HCT116 (cell line): ENCODE data around the gene SPATA21. TPM values are rescaled to one million over a fixed set of nuclear protein-coding genes. Genes with fewer than 3 reads are reported as not detected.

Experiments
- ATAC-seq: fragments of 200-7000 bp; cut with Tn5 transposase; 2 replicates; pipeline ENCODE4 v1.9.1; 2020; ENCODE audit warnings: mild to moderate bottlenecking, moderate library complexity
- BruUV-seq: library from RNA; stranded (reverse); fragments of 400-500 nt; replicated peaks from 2 replicates; lab custom pipeline; 2021; lab: Mats Ljungman, UMichigan
- CTCF ChIA-PET: fragments of 300-600 bp; sonication (Branson Sonifier 250); formaldehyde crosslinking; loops from one replicate; lab custom pipeline; 2021; ENCODE audit warnings: antibody characterized with exemption; lab: Charles Lee
- POLR2A ChIA-PET: fragments of 300-600, 350-600 bp; sonication (Branson Sonifier 250); formaldehyde crosslinking; loops from one replicate; lab custom pipeline; 2021; ENCODE audit warnings: antibody characterized with exemption; lab: Charles Lee
- RAD21 ChIA-PET, 2 experiments: fragments of 300-600 bp; sonication (Branson Sonifier 250); formaldehyde crosslinking; loops; one replicate each; lab custom pipeline; 2023; ENCODE audit warnings: low total read pairs in 2 of 2; ENCODE audit not compliant: uncharacterized antibody in 2 of 2, unreplicated experiment in 2 of 2, low non-redundant PET in 1 of 2; lab: Charles Lee
- DNase-seq: peaks from one replicate; pipeline ENCODE4 v3.0.0-alpha.2; 2010; ENCODE audit warnings: low read depth, low spot score
- H2AFZ ChIP-seq: fragments of 200-600 bp; shearing (Covaris generic), sonication (generic); 2 replicates; pipeline ENCODE4 v1.6.1; 2017; ENCODE audit warnings: low read depth, mixed run types, mixed read lengths, antibody characterized with exemption, low read length; ENCODE audit not compliant: poor library complexity, severe bottlenecking
- H3K27ac ChIP-seq: 2 replicates; pipeline ENCODE4 v1.5.1; 2012; ENCODE audit warnings: low read depth, low read length
- H3K27me3 ChIP-seq: fragments of 200-600 bp; sonication (generic); 2 replicates; pipeline ENCODE4 v1.6.1; 2016; ENCODE audit warnings: mixed run types, low read length, mixed read lengths; ENCODE audit not compliant: insufficient read depth
- H3K36me3 ChIP-seq, 2 experiments: fragments of 200-500 bp in 1 of 2; fragments of 200-600 bp in 1 of 2; sonication (Bioruptor generic) in 1 of 2; sonication (generic) in 1 of 2; 2 replicates each; pipeline versions ENCODE4 v1.5.1 to v1.6.1; 2014 to 2016; ENCODE audit warnings: low read length in 2 of 2, inconsistent platforms in 1 of 2, mixed read lengths in 1 of 2, mixed run types in 1 of 2; ENCODE audit not compliant: insufficient read depth in 2 of 2, control insufficient read depth in 1 of 2
- H3K4me1 ChIP-seq, 2 experiments: fragments of 200-600 bp in 1 of 2; sonication (generic) in 1 of 2; 2 replicates each; pipeline versions ENCODE4 v1.5.1 to v1.6.1; 2012 to 2017; ENCODE audit warnings: low read length in 2 of 2, inconsistent platforms in 1 of 2, mild to moderate bottlenecking in 1 of 2, mixed read lengths in 1 of 2, mixed run types in 1 of 2, moderate library complexity in 1 of 2; ENCODE audit not compliant: insufficient read depth in 2 of 2, control insufficient read depth in 1 of 2
- H3K4me2 ChIP-seq: fragments of 200-600 bp; sonication (generic); 2 replicates; pipeline ENCODE4 v1.6.1; 2017; ENCODE audit warnings: mixed run types, low read length, mixed read lengths
- H3K4me3 ChIP-seq, 2 experiments: fragments of 200-600 bp in 1 of 2; sonication (generic) in 1 of 2; replicated peaks in 1 of 2; 2 replicates each; pipeline ENCODE4 v1.5.1; 2011 to 2016; ENCODE audit warnings: low read length in 2 of 2, control low read depth in 1 of 2, low read depth in 1 of 2, mild to moderate bottlenecking in 1 of 2, mixed read lengths in 1 of 2, mixed run types in 1 of 2
- H3K79me2 ChIP-seq: fragments of 200-600 bp; sonication (generic); 2 replicates; pipeline ENCODE4 v1.6.1; 2017; ENCODE audit warnings: mild to moderate bottlenecking, mixed run types, low read length, moderate library complexity, mixed read lengths; ENCODE audit not compliant: insufficient read depth
- H3K9ac ChIP-seq: fragments of 200-600 bp; sonication (generic); 2 replicates; pipeline ENCODE4 v1.6.1; 2016; ENCODE audit warnings: low read length, mixed read lengths
- H3K9me2 ChIP-seq: fragments of 200-600 bp; sonication (generic), shearing (Covaris generic); 2 replicates; pipeline ENCODE4 v1.6.1; 2017; ENCODE audit warnings: mixed run types, mild to moderate bottlenecking, moderate library complexity; ENCODE audit not compliant: insufficient read depth
- H3K9me3 ChIP-seq, 2 experiments: fragments of 200-500 bp in 1 of 2; fragments of 200-600 bp in 1 of 2; sonication (Bioruptor generic) in 1 of 2; sonication (generic) in 1 of 2; 2 replicates each; pipeline ENCODE4 v1.6.1; 2014 to 2017; ENCODE audit warnings: low read length in 2 of 2, mixed read lengths in 2 of 2, inconsistent platforms in 1 of 2, low read depth in 1 of 2, mild to moderate bottlenecking in 1 of 2, mixed run types in 1 of 2, moderate library complexity in 1 of 2; ENCODE audit not compliant: control insufficient read depth in 1 of 2, insufficient read depth in 1 of 2
- H4K20me1 ChIP-seq: fragments of 200-600 bp; sonication (generic), shearing (Covaris generic); 2 replicates; pipeline ENCODE4 v1.6.1; 2017; ENCODE audit warnings: mixed run types, mild to moderate bottlenecking, moderate library complexity; ENCODE audit not compliant: insufficient read depth
- CBX3 ChIP-seq: IDR thresholded peaks from 2 replicates; pipeline ENCODE4 v1.6.1; 2012; ENCODE audit warnings: low read depth
- CEBPB ChIP-seq: IDR thresholded peaks from 2 replicates; pipeline ENCODE4 v1.6.1; 2012; ENCODE audit warnings: low read depth
- EGR1 ChIP-seq: IDR thresholded peaks from 2 replicates; pipeline ENCODE4 v1.6.1; 2012; ENCODE audit warnings: low read depth
- ELF1 ChIP-seq: IDR thresholded peaks from 2 replicates; pipeline ENCODE4 v1.6.1; 2012; ENCODE audit warnings: low read depth, borderline replicate concordance
- EZH2 ChIP-seq: fragments of 200-600 bp; sonication (generic); IDR thresholded peaks from 2 replicates; pipeline ENCODE4 v1.6.1; 2017; ENCODE audit warnings: antibody characterized with exemption, mixed run types
- EZH2phosphoT487 ChIP-seq: fragments of 200-600 bp; IDR thresholded peaks from 2 replicates; pipeline ENCODE4 v1.6.1; 2018; ENCODE audit warnings: antibody characterized with exemption, borderline replicate concordance
- FOSL1 ChIP-seq: IDR thresholded peaks from 2 replicates; pipeline ENCODE4 v1.6.1; 2012; ENCODE audit warnings: low read depth
- POLR2AphosphoS5 ChIP-seq: IDR thresholded peaks from 2 replicates; pipeline ENCODE4 v1.6.1; 2011; ENCODE audit warnings: mild to moderate bottlenecking, low read depth, low read length, moderate library complexity
- REST ChIP-seq: IDR thresholded peaks from 2 replicates; pipeline ENCODE4 v1.6.1; 2012; ENCODE audit warnings: low read depth
- SIN3A ChIP-seq: IDR thresholded peaks from 2 replicates; pipeline ENCODE4 v1.6.1; 2012; ENCODE audit warnings: low read depth
- SP1 ChIP-seq: IDR thresholded peaks from 2 replicates; pipeline ENCODE4 v1.6.1; 2012; ENCODE audit warnings: low read depth
- TCF7L2 ChIP-seq: IDR thresholded peaks from 2 replicates; pipeline ENCODE4 v1.7.0; 2011; ENCODE audit warnings: borderline replicate concordance, inconsistent platforms; ENCODE audit not compliant: insufficient read depth, insufficient read length; ENCODE audit errors: extremely low read depth
- YY1 ChIP-seq: IDR thresholded peaks from 2 replicates; pipeline ENCODE4 v1.6.1; 2011; ENCODE audit warnings: low read length, low read depth, moderate library complexity, mild to moderate bottlenecking; ENCODE audit not compliant: insufficient replicate concordance; ENCODE audit errors: extremely low read depth
- ZFX ChIP-seq: fragments of 450-650 bp; IDR thresholded peaks from 2 replicates; pipeline ENCODE4 v1.6.1; 2017
- intact Hi-C: fragments of 100-400 bp; cut with micrococcal nuclease; formaldehyde crosslinking; loops from 2 replicates; pipeline ENCODE4 v1.10.0; 2022
- total RNA-seq: library from RNA; stranded (reverse); gene quantifications from one replicate; pipeline ENCODE4 v1.2.1, GENCODE V29; 2021; ENCODE audit not compliant: unreplicated experiment

The SPATA21 gene
- total RNA-seq, 1 experiment from 2014 or later, result not detected

DNA sequence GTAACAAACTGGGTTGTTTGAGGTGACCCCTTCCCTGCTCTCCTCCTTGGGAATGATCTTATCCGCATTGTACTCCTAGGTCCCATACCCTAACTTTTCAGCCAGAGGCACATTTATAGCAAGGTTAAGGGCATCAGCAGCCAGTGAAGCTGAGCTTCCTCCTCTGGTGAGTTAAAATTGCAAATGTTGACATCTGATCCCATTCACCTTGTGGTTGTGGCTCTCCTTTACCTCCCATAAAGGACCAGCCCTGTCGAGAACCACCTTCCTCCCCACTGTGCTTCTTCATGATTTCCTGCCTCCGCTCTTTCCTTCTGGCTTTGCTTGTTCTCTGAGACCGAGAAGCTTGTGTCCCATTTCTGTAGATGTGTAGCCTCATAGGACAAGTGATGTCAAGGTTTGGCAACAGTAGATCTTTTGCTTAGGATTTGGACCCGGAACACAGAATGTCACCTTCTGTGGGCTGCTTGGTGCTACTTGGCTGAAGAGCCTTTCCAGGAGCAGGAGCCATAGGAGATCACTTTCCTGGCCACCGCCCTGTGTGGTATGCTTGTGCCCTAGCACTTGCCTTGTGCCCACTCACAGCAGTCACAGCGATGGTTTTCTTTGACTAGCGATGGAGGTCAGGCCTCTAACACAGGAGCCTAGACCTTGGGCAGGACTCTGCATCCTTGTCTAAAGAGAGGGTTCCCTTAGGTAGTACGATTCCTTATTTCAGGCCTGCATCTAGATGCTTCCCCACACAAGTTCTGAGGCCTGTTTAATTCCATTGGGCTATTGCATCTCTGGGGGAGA is 51.4 kb downstream of the SPATA21 start:
- peak overlapping the region; percentile 46 for H3K4me2 ChIP-seq
- POLR2A ChIA-PET, result no interaction called here
- CTCF ChIA-PET, result no interaction called here

DNA sequence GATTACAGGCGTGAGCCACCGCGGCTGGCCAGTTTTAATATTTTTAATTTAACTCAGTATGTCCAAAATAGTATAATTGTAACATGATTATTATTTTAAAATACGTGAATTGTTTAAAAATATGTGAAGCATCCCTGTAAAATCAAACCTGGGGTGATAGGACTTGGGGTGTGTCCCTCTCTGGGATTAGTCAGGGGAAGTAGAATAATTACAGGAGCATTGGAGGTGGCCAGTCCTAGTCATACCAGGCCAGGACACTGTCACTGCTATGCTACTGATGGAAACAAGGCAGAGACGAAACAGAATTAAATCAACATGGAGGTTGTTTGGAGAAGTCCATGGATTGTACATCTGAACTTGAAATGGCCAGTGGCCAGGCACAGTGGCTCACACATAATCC is 53.3 kb downstream of the SPATA21 start:
- TF ChIP-seq EZH2phosphoT487 (no peak), ZFX (no peak), FOSL1 (no peak), EZH2 (no peak), SP1 (no peak), CEBPB (no peak), REST (no peak), SIN3A (no peak), YY1 (no peak), POLR2AphosphoS5 (no peak), ELF1 (no peak), TCF7L2 (no peak), EGR1 (no peak), CBX3 (no peak)
- Histone ChIP-seq H3K27me3 (no peaks in the 10 kb centered on the region), H4K20me1 (peaks cover 17% of the 10 kb centered on the region; the same call in 1 of the 2 replicates), H3K27ac (no peak overlapping the region), H3K4me2 (no peak overlapping the region), H2AFZ (no peak overlapping the region), H3K36me3 (0 out of 4 replicates have a peak, but pooled peaks cover 0 to 4% of the 10 kb centered on the region in 2 experiments), H3K9me2 (no peaks in the 10 kb centered on the region), H3K4me3 (no peak overlapping the region), H3K79me2 (peaks cover 100% of the 10 kb centered on the region), H3K9ac (no peak overlapping the region), H3K4me1 (peaks cover 31 to 60% of the 10 kb centered on the region in 2 experiments), H3K9me3 (no peaks in the 10 kb centered on the region)
- ATAC-seq (no peak), DNase-seq (no peak)
- BruUV-seq, result no TSS peak
- ChIA-PET CTCF (no interaction called here), RAD21 (no interaction called here), POLR2A (no interaction called here)
- intact Hi-C loops, result no loop called here

More for the DNA sequence above, 51.4 kb downstream of the SPATA21 start:
- Histone ChIP-seq H3K4me3 (no peak overlapping the region), H3K9me3 (no peaks in the 10 kb centered on the region)
- BruUV-seq, result no TSS peak
- no peak for TF ChIP-seq TCF7L2
- TF ChIP-seq, all 23 proteins: peak for 0
- RAD21 ChIA-PET, result interaction anchor here in 1 of 2 experiments (0.7 kb wide), 1 partner anchor 39 kb away, joined by 3 read pairs; no protein-coding TSS in a partner anchor
- H4K20me1 ChIP-seq, result peaks cover 28% of the 10 kb centered on the region
- H2AFZ ChIP-seq, result no peak overlapping the region
- ATAC-seq (peak; percentile 49), DNase-seq (no peak)
- H3K9me2 ChIP-seq, result no peaks in the 10 kb centered on the region
- H3K27ac ChIP-seq, result peak overlapping the region; percentile 30
- H3K4me1 ChIP-seq, result peaks cover 31 to 60% of the 10 kb centered on the region in 2 experiments
- H3K79me2 ChIP-seq, result peaks cover 98% of the 10 kb centered on the region
- H3K36me3 ChIP-seq, result peaks cover 0 to 3% of the 10 kb centered on the region in 2 experiments; a peak in 1 of 4 replicates
- H3K27me3 ChIP-seq, result no peaks in the 10 kb centered on the region
- intact Hi-C loops, result no loop called here
- H3K9ac ChIP-seq, result no peak overlapping the region
